ENCODE measurements around the gene NAV2. TPM values are rescaled to one million over a fixed set of nuclear protein-coding genes. Genes with fewer than 3 reads are reported as not detected.

Gene NAV2
- total and polyA plus RNA-seq, 2 donors (not counting 1 experiment from before 2014, with no cell fraction given), result 8.1 to 14.0 TPM

- TF ChIP-seq, protein P1, sequence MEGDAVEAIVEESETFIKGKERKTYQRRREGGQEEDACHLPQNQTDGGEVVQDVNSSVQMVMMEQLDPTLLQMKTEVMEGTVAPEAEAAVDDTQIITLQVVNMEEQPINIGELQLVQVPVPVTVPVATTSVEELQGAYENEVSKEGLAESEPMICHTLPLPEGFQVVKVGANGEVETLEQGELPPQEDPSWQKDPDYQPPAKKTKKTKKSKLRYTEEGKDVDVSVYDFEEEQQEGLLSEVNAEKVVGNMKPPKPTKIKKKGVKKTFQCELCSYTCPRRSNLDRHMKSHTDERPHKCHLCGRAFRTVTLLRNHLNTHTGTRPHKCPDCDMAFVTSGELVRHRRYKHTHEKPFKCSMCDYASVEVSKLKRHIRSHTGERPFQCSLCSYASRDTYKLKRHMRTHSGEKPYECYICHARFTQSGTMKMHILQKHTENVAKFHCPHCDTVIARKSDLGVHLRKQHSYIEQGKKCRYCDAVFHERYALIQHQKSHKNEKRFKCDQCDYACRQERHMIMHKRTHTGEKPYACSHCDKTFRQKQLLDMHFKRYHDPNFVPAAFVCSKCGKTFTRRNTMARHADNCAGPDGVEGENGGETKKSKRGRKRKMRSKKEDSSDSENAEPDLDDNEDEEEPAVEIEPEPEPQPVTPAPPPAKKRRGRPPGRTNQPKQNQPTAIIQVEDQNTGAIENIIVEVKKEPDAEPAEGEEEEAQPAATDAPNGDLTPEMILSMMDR (conservative IDR thresholded peaks at IDR 0.05 in 1 of 2, IDR thresholded peaks at IDR 0.05 in 1 of 2; ENCODE audit: low read depth in 1 of 2, low read length in 2 of 2), result no peak
- TF ChIP-seq EZH2 (IDR thresholded peaks at IDR 0.05; ENCODE audit: low read length, missing control alignments), result no peak
- H3K79me2 ChIP-seq (ENCODE audit: control insufficient read depth, insufficient read depth, low read length), result no peaks in the 10 kb centered on the region
Observed at GRCh38 chr11:20014067-20014402, 301.4 kb downstream of the NAV2 start.

DNA sequence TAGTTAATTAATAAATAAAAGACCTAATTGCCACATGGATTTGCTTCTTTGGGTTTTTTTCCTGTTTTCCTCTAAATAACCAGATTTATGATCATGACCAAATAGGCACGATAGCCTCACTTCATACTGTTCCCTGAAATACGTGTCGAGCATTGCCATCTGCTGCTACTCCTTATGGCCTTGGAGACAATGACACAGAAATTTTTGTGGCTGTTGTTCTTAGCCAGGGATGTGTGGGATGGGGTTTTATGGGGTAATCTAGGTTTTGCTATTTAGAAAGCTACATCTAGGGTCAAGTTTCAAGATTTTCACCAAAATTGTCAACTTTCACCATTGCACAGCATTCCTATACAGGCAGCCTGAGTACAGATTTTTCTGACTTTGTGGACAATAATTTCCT, 302.5 kb downstream of the NAV2 start:
- Histone ChIP-seq H3K27me3 (ENCODE audit: control insufficient read depth, insufficient read depth, low read length) (no peaks in the 10 kb centered on the region), H3K9me3 (ENCODE audit: control insufficient read depth, insufficient read depth, low read depth, low read length) (no peaks in the 10 kb centered on the region), H3K79me2 (ENCODE audit: control insufficient read depth, insufficient read depth, low read length) (no peaks in the 10 kb centered on the region), H3K27ac (ENCODE audit: insufficient read depth, low read length) (no peak overlapping the region), H3K9ac (ENCODE audit: insufficient read depth, low read length) (no peak overlapping the region), H4K20me1 (ENCODE audit: control insufficient read depth, extremely low read depth, insufficient read depth, low read length) (no peaks in the 10 kb centered on the region), H3K36me3 (ENCODE audit: control insufficient read depth, insufficient read depth, low read length) (no peaks in the 10 kb centered on the region), H2AFZ (ENCODE audit: low read length) (no peak overlapping the region), H3K4me2 (ENCODE audit: extremely low read depth, insufficient read depth, low read length) (no peak overlapping the region), H3K4me3 (replicated peaks in 1 of 4; ENCODE audit: control extremely low read depth in 1 of 4, insufficient read depth in 1 of 4, low read depth in 3 of 4, low read length in 4 of 4) (no peak overlapping the region), H3K4me1 (ENCODE audit: control insufficient read depth, extremely low read depth, insufficient read depth, low read length) (no peaks in the 10 kb centered on the region)
- peak in 1 of 2 donors; percentile 42 for DNase-seq (ENCODE audit: low read depth in 2 of 2)
- TF ChIP-seq EZH2 (IDR thresholded peaks at IDR 0.05; ENCODE audit: low read length, missing control alignments), result no peak
- TF ChIP-seq, protein P1 (conservative IDR thresholded peaks at IDR 0.05 in 1 of 2, IDR thresholded peaks at IDR 0.05 in 1 of 2; ENCODE audit: low read depth in 1 of 2, low read length in 2 of 2), result no peak

More at GRCh38 chr11:20014067-20014402, 301.4 kb downstream of the NAV2 start:
- no peak overlapping the region for H3K27ac ChIP-seq (ENCODE audit: insufficient read depth, low read length)
- H3K4me1 ChIP-seq (ENCODE audit: control insufficient read depth, extremely low read depth, insufficient read depth, low read length), result no peaks in the 10 kb centered on the region
- H4K20me1 ChIP-seq (ENCODE audit: control insufficient read depth, extremely low read depth, insufficient read depth, low read length), result no peaks in the 10 kb centered on the region
- H2AFZ ChIP-seq (ENCODE audit: low read length), result no peak overlapping the region
- DNase-seq (ENCODE audit: low read depth in 2 of 2), result no peak
- H3K9me3 ChIP-seq (ENCODE audit: control insufficient read depth, insufficient read depth, low read depth, low read length), result no peaks in the 10 kb centered on the region
- H3K36me3 ChIP-seq (ENCODE audit: control insufficient read depth, insufficient read depth, low read length), result no peaks in the 10 kb centered on the region
- no peak overlapping the region for H3K4me3 ChIP-seq (replicated peaks in 1 of 4; ENCODE audit: control extremely low read depth in 1 of 4, insufficient read depth in 1 of 4, low read depth in 3 of 4, low read length in 4 of 4)
- H3K9ac ChIP-seq (ENCODE audit: insufficient read depth, low read length), result no peak overlapping the region
- H3K4me2 ChIP-seq (ENCODE audit: extremely low read depth, insufficient read depth, low read length), result no peak overlapping the region
- no peaks in the 10 kb centered on the region for H3K27me3 ChIP-seq (ENCODE audit: control insufficient read depth, insufficient read depth, low read length)

DNA sequence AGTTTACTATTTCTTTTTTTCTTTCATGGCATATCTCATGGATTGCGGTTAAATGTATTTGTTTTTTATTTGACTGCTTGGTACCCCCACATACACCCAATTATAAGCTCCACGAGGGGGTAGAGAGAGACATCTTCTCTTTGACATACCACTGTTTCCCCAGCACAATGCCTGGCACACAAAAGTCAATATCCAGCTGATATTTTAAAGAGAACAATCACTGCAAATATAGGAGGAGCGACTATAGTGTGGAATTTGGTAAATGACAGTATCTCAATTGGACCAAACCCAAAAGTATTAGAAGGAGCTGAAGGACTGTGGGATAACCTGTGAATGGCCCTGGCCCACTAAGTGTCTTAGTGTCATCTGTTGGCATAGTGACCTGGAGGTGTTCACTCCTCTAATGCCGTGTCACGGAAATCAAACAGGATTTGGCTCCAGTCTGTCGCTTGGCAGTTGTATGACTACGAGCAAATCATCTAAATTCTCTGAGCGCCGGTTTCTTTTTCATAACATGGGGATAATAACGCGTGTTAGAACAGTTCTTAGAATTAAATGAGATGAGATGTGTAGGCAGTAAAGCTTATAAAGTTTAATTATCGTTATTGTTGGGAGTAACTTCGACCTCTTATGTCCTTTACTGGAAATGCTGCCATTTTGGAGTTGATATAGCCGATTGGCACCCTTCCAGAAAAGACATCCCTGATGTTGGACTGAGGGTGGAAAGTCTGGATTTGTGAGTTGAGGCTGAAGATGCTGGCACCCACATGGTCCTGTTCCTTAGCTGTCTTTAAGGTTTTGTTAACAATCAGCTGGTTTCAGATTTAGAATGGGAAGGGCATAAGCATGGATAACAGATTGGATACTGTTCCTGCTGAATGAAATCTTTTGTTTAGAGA, 303.1 kb downstream of the NAV2 start:
- TF ChIP-seq EZH2 (IDR thresholded peaks at IDR 0.05; ENCODE audit: low read length, missing control alignments), result no peak
- TF ChIP-seq, protein P1 (conservative IDR thresholded peaks at IDR 0.05 in 1 of 2, IDR thresholded peaks at IDR 0.05 in 1 of 2; ENCODE audit: low read depth in 1 of 2, low read length in 2 of 2), result no peak
- H3K4me3 ChIP-seq (replicated peaks in 1 of 4; ENCODE audit: control extremely low read depth in 1 of 4, insufficient read depth in 1 of 4, low read depth in 3 of 4, low read length in 4 of 4), result no peak overlapping the region
- no peaks in the 10 kb centered on the region for H3K4me1 ChIP-seq (ENCODE audit: control insufficient read depth, extremely low read depth, insufficient read depth, low read length)
- DNase-seq (ENCODE audit: low read depth in 2 of 2), result peak in 1 of 2 donors; percentile 57
- H4K20me1 ChIP-seq (ENCODE audit: control insufficient read depth, extremely low read depth, insufficient read depth, low read length), result no peaks in the 10 kb centered on the region
- H3K79me2 ChIP-seq (ENCODE audit: control insufficient read depth, insufficient read depth, low read length), result no peaks in the 10 kb centered on the region
- H3K27ac ChIP-seq (ENCODE audit: insufficient read depth, low read length), result no peak overlapping the region
- H3K4me2 ChIP-seq (ENCODE audit: extremely low read depth, insufficient read depth, low read length), result no peak overlapping the region
- no peak overlapping the region for H3K9ac ChIP-seq (ENCODE audit: insufficient read depth, low read length)
- H2AFZ ChIP-seq (ENCODE audit: low read length), result no peak overlapping the region
- H3K9me3 ChIP-seq (ENCODE audit: control insufficient read depth, insufficient read depth, low read depth, low read length), result no peaks in the 10 kb centered on the region
- H3K36me3 ChIP-seq (ENCODE audit: control insufficient read depth, insufficient read depth, low read length), result no peaks in the 10 kb centered on the region
- no peaks in the 10 kb centered on the region for H3K27me3 ChIP-seq (ENCODE audit: control insufficient read depth, insufficient read depth, low read length)
